Limb (tissue), 2 donors: Measurements from ENCODE around the gene UCK1.

Experiments used
- DNase-seq, 2 donors: peaks; one replicate each; pipeline ENCODE4 v3.0.0-alpha.2; 2016; ENCODE audit errors: extremely low spot score in 2 of 2

The UCK1 gene

GRCh38 chr9:131530920-131531832 lies at the start of gene UCK1:
TSS of gene UCK1 (minus strand) at chr9:131531263. CDS start at chr9:131531174, 89 bp downstream.
- DNase-seq, result peak; percentile 70 to 97

GRCh38 chr9:131580358-131580757 lies 49.3 kb upstream of the UCK1 start:
- DNase-seq, result no peak

GRCh38 chr9:131579789-131580211 lies 48.7 kb upstream of the UCK1 start:
- DNase-seq, result peak in 1 of 2 donors; percentile 26

- peak in 1 of 2 donors; percentile 21 for DNase-seq
Measured at GRCh38 chr9:131578731-131579504, 47.9 kb upstream of the UCK1 start.

GRCh38 chr9:131578021-131578420 lies 47.0 kb upstream of the UCK1 start:
- no peak for DNase-seq

- DNase-seq, result no peak
Measured at GRCh38 chr9:131577005-131578000, 46.2 kb upstream of the UCK1 start.

GRCh38 chr9:131575946-131576853 lies 45.1 kb upstream of the UCK1 start:
- DNase-seq, result peak in 1 of 2 donors; percentile 23

- peak in 1 of 2 donors; percentile 21 for DNase-seq
Measured at GRCh38 chr9:131574730-131575640, 43.9 kb upstream of the UCK1 start.

GRCh38 chr9:131567910-131568309 lies 36.8 kb upstream of the UCK1 start:
- no peak for DNase-seq

GRCh38 chr9:131566158-131566557 lies 35.1 kb upstream of the UCK1 start:
- DNase-seq, result no peak

GRCh38 chr9:131565369-131565768 lies 34.3 kb upstream of the UCK1 start:
- DNase-seq, result no peak

- no peak for DNase-seq
Measured at GRCh38 chr9:131562032-131562959, 31.2 kb upstream of the UCK1 start.

GRCh38 chr9:131559421-131560000 lies 28.4 kb upstream of the UCK1 start:
- DNase-seq, result no peak

GRCh38 chr9:131557855-131558548 lies 26.9 kb upstream of the UCK1 start:
- DNase-seq, result no peak

- DNase-seq, result no peak
Measured at GRCh38 chr9:131555841-131556673, 25.0 kb upstream of the UCK1 start.

- DNase-seq, result no peak
Measured at GRCh38 chr9:131554843-131555351, 23.8 kb upstream of the UCK1 start.
